Measurements from ENCODE around the gene CLDN20.
"Not testable (repeated sequence)": the region's sequence is repeated elsewhere in the genome, so short reads cannot be mapped to it uniquely, and the experiment has no call there.

The CLDN20 gene

DNA sequence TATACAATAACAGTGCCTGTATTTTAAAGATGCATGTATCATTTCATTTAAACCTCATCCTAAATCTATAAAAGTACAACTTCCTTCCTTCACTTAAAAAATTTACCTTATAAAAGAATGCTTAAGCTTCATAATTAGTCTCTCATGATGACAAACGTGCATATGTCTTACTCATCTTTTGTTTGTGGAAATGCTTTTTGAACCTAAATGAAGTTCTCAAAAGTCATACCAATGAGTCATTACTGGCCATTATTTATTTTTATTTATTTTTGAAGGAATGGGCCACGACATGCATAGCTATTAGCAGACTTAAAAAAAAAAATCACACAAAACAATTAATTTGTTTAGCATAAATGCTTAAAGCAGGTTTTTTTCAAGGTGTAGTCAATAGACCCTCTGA, 46.8 kb downstream of the CLDN20 start:
- H3K4me2 ChIP-seq (ENCODE audit: low read length), result no peak overlapping the region
- no peak overlapping the region for H3K27ac ChIP-seq (ENCODE audit: low read depth, low read length)
- H3K4me1 ChIP-seq (ENCODE audit: control insufficient read depth, low read depth, low read length), result no peaks in the 10 kb centered on the region
- H3K36me3 ChIP-seq (ENCODE audit: control insufficient read depth, insufficient read depth, low read length), result peaks cover 2% of the 10 kb centered on the region
- no peak overlapping the region for H2AK5ac ChIP-seq (ENCODE audit: low read length)
- no peak overlapping the region for H3K4ac ChIP-seq (ENCODE audit: low read depth, low read length)
- H4K5ac ChIP-seq (ENCODE audit: low read length), result no peak overlapping the region
- H3K4me3 ChIP-seq (ENCODE audit: low read length), result no peak overlapping the region
- no peak overlapping the region for H2BK5ac ChIP-seq (ENCODE audit: low read length)
- H2BK120ac ChIP-seq (ENCODE audit: low read depth, low read length), result no peak overlapping the region
- no peak overlapping the region for H4K8ac ChIP-seq (ENCODE audit: low read depth, low read length)
- no peaks in the 10 kb centered on the region for H3K27me3 ChIP-seq (ENCODE audit: insufficient read depth, low read length, poor library complexity)
- peaks cover 5% of the 10 kb centered on the region for H3K79me1 ChIP-seq (ENCODE audit: low read length)
- no peak overlapping the region for H3K23ac ChIP-seq (ENCODE audit: low read length)
- H2BK15ac ChIP-seq (replicated peaks; ENCODE audit: low read depth), result no peak overlapping the region
- H3K79me2 ChIP-seq (ENCODE audit: control insufficient read depth, insufficient read depth, low read length), result peaks cover 7% of the 10 kb centered on the region
- H3K9ac ChIP-seq (ENCODE audit: low read length), result no peak overlapping the region
- WGBS (ENCODE audit: extremely low coverage, insufficient coverage, low lambda C conversion rate), result no CpG with 5 or more reads among the region's 2 CpGs
- no peak for DNase-seq
- H3K56ac ChIP-seq (ENCODE audit: low read length), result no peak overlapping the region
- H3K18ac ChIP-seq (ENCODE audit: low read length), result no peak overlapping the region

DNA sequence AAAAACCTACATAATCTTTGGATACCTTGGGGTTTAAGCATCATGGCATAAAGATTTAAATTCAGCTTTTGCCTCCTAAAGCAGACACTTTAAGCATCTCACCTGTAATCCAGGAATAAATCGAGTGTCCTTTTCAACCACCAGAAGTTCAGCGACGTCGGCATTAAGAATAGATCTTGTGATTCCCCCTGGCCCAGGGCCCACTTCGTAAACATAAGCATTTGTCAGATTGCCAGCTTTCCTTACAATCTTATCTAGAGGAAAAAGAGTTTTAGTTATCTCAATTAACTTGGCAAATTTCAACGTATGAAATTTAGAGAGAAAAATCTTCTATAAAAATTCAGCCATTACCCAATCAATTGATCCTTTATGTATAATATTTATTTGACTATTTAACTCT, 47.3 kb downstream of the CLDN20 start:
- peaks cover 2% of the 10 kb centered on the region for H3K36me3 ChIP-seq (ENCODE audit: control insufficient read depth, insufficient read depth, low read length)
- H3K23ac ChIP-seq (ENCODE audit: low read length), result no peak overlapping the region
- no CpG with 5 or more reads among the region's 6 CpGs for WGBS (ENCODE audit: extremely low coverage, insufficient coverage, low lambda C conversion rate)
- H3K9ac ChIP-seq (ENCODE audit: low read length), result no peak overlapping the region
- no peak overlapping the region for H4K5ac ChIP-seq (ENCODE audit: low read length)
- H3K4me2 ChIP-seq (ENCODE audit: low read length), result no peak overlapping the region
- no peaks in the 10 kb centered on the region for H3K4me1 ChIP-seq (ENCODE audit: control insufficient read depth, low read depth, low read length)
- no peak overlapping the region for H3K56ac ChIP-seq (ENCODE audit: low read length)
- H3K79me1 ChIP-seq (ENCODE audit: low read length), result peaks cover 5% of the 10 kb centered on the region
- no peak overlapping the region for H2BK5ac ChIP-seq (ENCODE audit: low read length)
- H3K79me2 ChIP-seq (ENCODE audit: control insufficient read depth, insufficient read depth, low read length), result peaks cover 7% of the 10 kb centered on the region
- no peak overlapping the region for H2BK120ac ChIP-seq (ENCODE audit: low read depth, low read length)
- H4K8ac ChIP-seq (ENCODE audit: low read depth, low read length), result no peak overlapping the region
- no peak overlapping the region for H3K27ac ChIP-seq (ENCODE audit: low read depth, low read length)
- H3K4me3 ChIP-seq (ENCODE audit: low read length), result no peak overlapping the region
- no peak overlapping the region for H3K4ac ChIP-seq (ENCODE audit: low read depth, low read length)
- DNase-seq, result no peak
- no peaks in the 10 kb centered on the region for H3K27me3 ChIP-seq (ENCODE audit: insufficient read depth, low read length, poor library complexity)
- H2BK15ac ChIP-seq (replicated peaks; ENCODE audit: low read depth), result no peak overlapping the region
- H3K18ac ChIP-seq (ENCODE audit: low read length), result no peak overlapping the region
- H2AK5ac ChIP-seq (ENCODE audit: low read length), result no peak overlapping the region

DNA sequence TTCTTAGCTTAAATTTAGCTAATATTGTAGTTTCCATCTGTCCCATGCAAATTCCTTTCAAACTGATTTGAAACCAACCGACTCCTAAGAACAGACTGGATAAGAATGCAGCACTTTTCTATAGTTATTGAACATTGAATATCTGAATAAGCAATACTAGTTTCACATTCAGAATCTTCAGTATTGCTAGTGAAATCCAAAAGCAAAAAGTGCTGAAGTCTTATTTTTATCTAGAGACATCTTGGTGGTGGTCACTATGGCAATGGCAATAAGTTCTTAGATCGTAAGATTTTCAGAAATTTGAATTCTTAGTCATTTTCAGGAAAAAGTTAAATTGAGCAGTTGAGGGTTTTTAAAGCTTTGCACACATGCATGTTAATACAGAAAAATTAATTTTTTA, 47.8 kb downstream of the CLDN20 start:
- H3K4me2 ChIP-seq (ENCODE audit: low read length), result no peak overlapping the region
- no peak overlapping the region for H2BK5ac ChIP-seq (ENCODE audit: low read length)
- H2BK120ac ChIP-seq (ENCODE audit: low read depth, low read length), result no peak overlapping the region
- H3K4ac ChIP-seq (ENCODE audit: low read depth, low read length), result no peak overlapping the region
- no CpG with 5 or more reads among the region's 2 CpGs for WGBS (ENCODE audit: extremely low coverage, insufficient coverage, low lambda C conversion rate)
- DNase-seq, result no peak
- peaks cover 2% of the 10 kb centered on the region for H3K36me3 ChIP-seq (ENCODE audit: control insufficient read depth, insufficient read depth, low read length)
- H3K79me2 ChIP-seq (ENCODE audit: control insufficient read depth, insufficient read depth, low read length), result peaks cover 7% of the 10 kb centered on the region
- no peak overlapping the region for H3K56ac ChIP-seq (ENCODE audit: low read length)
- H3K4me3 ChIP-seq (ENCODE audit: low read length), result no peak overlapping the region
- H3K79me1 ChIP-seq (ENCODE audit: low read length), result peaks cover 5% of the 10 kb centered on the region
- H2BK15ac ChIP-seq (replicated peaks; ENCODE audit: low read depth), result no peak overlapping the region
- no peaks in the 10 kb centered on the region for H3K27me3 ChIP-seq (ENCODE audit: insufficient read depth, low read length, poor library complexity)
- H3K4me1 ChIP-seq (ENCODE audit: control insufficient read depth, low read depth, low read length), result no peaks in the 10 kb centered on the region
- H3K23ac ChIP-seq (ENCODE audit: low read length), result no peak overlapping the region
- no peak overlapping the region for H3K9ac ChIP-seq (ENCODE audit: low read length)
- H4K5ac ChIP-seq (ENCODE audit: low read length), result no peak overlapping the region
- no peak overlapping the region for H3K27ac ChIP-seq (ENCODE audit: low read depth, low read length)
- H4K8ac ChIP-seq (ENCODE audit: low read depth, low read length), result no peak overlapping the region
- H3K18ac ChIP-seq (ENCODE audit: low read length), result no peak overlapping the region
- H2AK5ac ChIP-seq (ENCODE audit: low read length), result no peak overlapping the region

DNA sequence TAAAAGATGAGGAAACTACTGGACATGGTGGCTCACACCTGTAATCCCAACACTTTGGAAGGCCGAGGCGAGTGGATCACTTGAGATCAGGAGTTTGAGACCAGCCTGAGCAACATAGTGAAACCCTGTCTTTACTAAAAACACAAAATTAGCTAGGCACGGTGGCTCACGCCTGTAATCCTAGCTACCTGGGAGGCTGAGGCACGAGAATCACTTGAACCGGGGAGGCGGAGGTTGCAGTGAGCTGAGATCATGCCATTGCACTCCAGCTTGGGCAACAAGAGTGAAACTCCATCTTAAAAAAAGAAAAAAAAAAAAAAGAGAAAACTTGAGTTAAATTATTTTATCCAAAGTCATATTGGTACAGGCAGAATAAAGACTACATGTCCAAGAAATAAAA, 49.1 kb downstream of the CLDN20 start:
- not testable (repeated sequence) for H3K4me3 ChIP-seq (ENCODE audit: low read length); H2BK5ac ChIP-seq (ENCODE audit: low read length); H3K27ac ChIP-seq (ENCODE audit: low read depth, low read length); H3K23ac ChIP-seq (ENCODE audit: low read length); H3K56ac ChIP-seq (ENCODE audit: low read length); H3K4ac ChIP-seq (ENCODE audit: low read depth, low read length); H3K4me2 ChIP-seq (ENCODE audit: low read length); H2BK15ac ChIP-seq (replicated peaks; ENCODE audit: low read depth); H3K4me1 ChIP-seq (ENCODE audit: control insufficient read depth, low read depth, low read length); H2AK5ac ChIP-seq (ENCODE audit: low read length); H3K27me3 ChIP-seq (ENCODE audit: insufficient read depth, low read length, poor library complexity); H3K79me1 ChIP-seq (ENCODE audit: low read length); H3K18ac ChIP-seq (ENCODE audit: low read length); H2BK120ac ChIP-seq (ENCODE audit: low read depth, low read length); H3K79me2 ChIP-seq (ENCODE audit: control insufficient read depth, insufficient read depth, low read length); H4K8ac ChIP-seq (ENCODE audit: low read depth, low read length); H3K9ac ChIP-seq (ENCODE audit: low read length); H3K36me3 ChIP-seq (ENCODE audit: control insufficient read depth, insufficient read depth, low read length); H4K5ac ChIP-seq (ENCODE audit: low read length); DNase-seq
- no CpG with 5 or more reads among the region's 7 CpGs for WGBS (ENCODE audit: extremely low coverage, insufficient coverage, low lambda C conversion rate)

DNA sequence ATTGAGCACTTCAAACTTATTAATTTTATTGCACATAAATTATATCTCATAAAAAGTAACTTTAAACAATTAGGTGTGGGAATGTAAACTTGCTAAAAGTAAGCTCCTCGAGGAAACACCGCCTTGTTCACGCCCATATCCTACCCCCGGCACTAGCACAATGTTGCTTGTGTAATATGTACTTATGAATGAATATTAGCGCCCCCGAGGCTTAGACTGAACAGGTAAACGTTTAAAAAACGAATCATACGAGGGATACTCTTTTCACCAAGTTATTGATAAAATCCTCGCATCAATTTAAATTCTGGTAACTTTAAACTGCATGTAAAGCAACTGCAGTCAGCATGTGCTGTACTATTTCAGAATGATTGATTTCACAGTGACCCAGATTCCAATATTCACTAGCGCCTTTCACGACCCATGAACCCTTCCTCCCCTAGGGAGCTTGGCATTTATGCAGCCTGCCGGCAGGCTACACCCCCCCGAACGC, 49.8 kb downstream of the CLDN20 start:
- Histone ChIP-seq H2BK15ac (replicated peaks; ENCODE audit: low read depth) (no peak overlapping the region), H2AK5ac (ENCODE audit: low read length) (no peak overlapping the region), H2BK120ac (ENCODE audit: low read depth, low read length) (no peak overlapping the region), H3K56ac (ENCODE audit: low read length) (peak overlapping the region; percentile 99), H3K27ac (ENCODE audit: low read depth, low read length) (peak overlapping the region; percentile 29), H3K23ac (ENCODE audit: low read length) (peak overlapping the region; percentile 25), H3K79me2 (ENCODE audit: control insufficient read depth, insufficient read depth, low read length) (peaks cover 7% of the 10 kb centered on the region), H2BK5ac (ENCODE audit: low read length) (no peak overlapping the region), H3K79me1 (ENCODE audit: low read length) (peaks cover 5% of the 10 kb centered on the region), H4K5ac (ENCODE audit: low read length) (no peak overlapping the region), H3K4me1 (ENCODE audit: control insufficient read depth, low read depth, low read length) (no peaks in the 10 kb centered on the region), H4K8ac (ENCODE audit: low read depth, low read length) (no peak overlapping the region), H3K9ac (ENCODE audit: low read length) (peak overlapping the region; percentile 99), H3K4me2 (ENCODE audit: low read length) (peak overlapping the region; percentile 89), H3K36me3 (ENCODE audit: control insufficient read depth, insufficient read depth, low read length) (peaks cover 2% of the 10 kb centered on the region), H3K18ac (ENCODE audit: low read length) (peak overlapping the region; percentile 16), H3K27me3 (ENCODE audit: insufficient read depth, low read length, poor library complexity) (no peaks in the 10 kb centered on the region), H3K4ac (ENCODE audit: low read depth, low read length) (peak overlapping the region; percentile 77), H3K4me3 (ENCODE audit: low read length) (peak overlapping the region; percentile 100)
- no peak for DNase-seq
- WGBS (ENCODE audit: extremely low coverage, insufficient coverage, low lambda C conversion rate), result no CpG with 5 or more reads among the region's 15 CpGs

DNA sequence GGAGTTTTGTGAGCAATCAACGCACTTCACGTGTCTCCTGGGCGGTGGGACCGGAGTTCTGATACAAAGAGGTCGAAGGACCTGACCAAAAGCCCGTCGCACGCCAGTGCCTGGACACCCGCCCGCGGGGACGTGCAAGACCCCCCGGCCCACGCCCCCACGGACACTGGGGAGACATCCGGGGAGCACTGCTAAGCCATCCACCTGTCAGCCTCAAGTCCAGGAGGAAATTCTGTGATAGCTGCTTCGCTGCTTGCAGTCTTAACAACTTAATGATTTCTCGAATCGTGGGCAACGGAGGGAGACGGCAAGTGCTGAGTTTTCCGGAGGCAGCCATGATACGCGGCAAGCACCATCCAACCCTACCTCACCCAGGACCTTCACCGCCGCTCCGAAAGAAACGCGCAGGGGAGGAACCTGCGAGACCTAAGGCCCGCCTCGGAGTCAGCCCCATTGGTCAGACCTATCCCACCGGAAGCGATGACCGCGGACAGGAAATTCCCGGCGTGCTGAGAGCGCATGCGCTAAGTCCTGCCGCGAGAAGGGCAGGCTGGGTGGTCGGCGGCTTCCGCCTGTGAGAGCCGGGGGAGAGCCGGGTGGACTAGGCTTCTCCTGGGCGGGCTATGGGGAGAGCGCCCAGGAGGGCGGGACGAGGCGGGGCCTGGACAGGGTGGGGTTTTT, 50.4 kb downstream of the CLDN20 start, which contains the start of gene TFB1M:
Gene TFB1M (minus strand): TSS at position 393 of the 681 bp plus-strand sequence. CDS start 56 bp downstream, at position 337.
- Histone ChIP-seq H3K56ac (ENCODE audit: low read length) (peak within 1 kb of the TSS; percentile 99), H2BK5ac (ENCODE audit: low read length) (peak within 1 kb of the TSS; percentile 77), H3K9ac (ENCODE audit: low read length) (peak within 1 kb of the TSS; percentile 99), H3K79me1 (ENCODE audit: low read length) (peaks cover 5% of the 10 kb centered on the region), H3K27me3 (ENCODE audit: insufficient read depth, low read length, poor library complexity) (no peaks in the 10 kb centered on the region), H3K4me2 (ENCODE audit: low read length) (peak within 1 kb of the TSS; percentile 99), H4K5ac (ENCODE audit: low read length) (no peak within 1 kb of the TSS), H3K36me3 (ENCODE audit: control insufficient read depth, insufficient read depth, low read length) (peaks cover under 1% of the 10 kb centered on the region), H3K4me3 (ENCODE audit: low read length) (peak within 1 kb of the TSS; percentile 100), H2BK15ac (replicated peaks; ENCODE audit: low read depth) (no peak within 1 kb of the TSS), H3K27ac (ENCODE audit: low read depth, low read length) (peak within 1 kb of the TSS; percentile 69), H2AK5ac (ENCODE audit: low read length) (no peak within 1 kb of the TSS), H3K18ac (ENCODE audit: low read length) (peak within 1 kb of the TSS; percentile 65), H3K4me1 (ENCODE audit: control insufficient read depth, low read depth, low read length) (no peaks in the 10 kb centered on the region), H2BK120ac (ENCODE audit: low read depth, low read length) (no peak within 1 kb of the TSS), H3K79me2 (ENCODE audit: control insufficient read depth, insufficient read depth, low read length) (peaks cover 7% of the 10 kb centered on the region), H3K4ac (ENCODE audit: low read depth, low read length) (peak within 1 kb of the TSS; percentile 77), H4K8ac (ENCODE audit: low read depth, low read length) (peak within 1 kb of the TSS; percentile 67), H3K23ac (ENCODE audit: low read length) (peak within 1 kb of the TSS; percentile 74)
- DNase-seq, result peak; percentile 100
- WGBS (ENCODE audit: extremely low coverage, insufficient coverage, low lambda C conversion rate), result no CpG with 5 or more reads among the region's 52 CpGs
